Activated naive CD8-positive, alpha-beta T cell treated with anti-CD3 and anti-CD28 coated beads, Interleukin-2, amount 50 U/mL, for 16 hours (primary cell): Measurements from ENCODE around the gene HSF2BP.
"Not testable (repeated sequence)": the region's sequence is repeated elsewhere in the genome, so short reads cannot be mapped to it uniquely, and the experiment has no call there.

Source experiments
- DNase-seq: peaks from one replicate; pipeline ENCODE4 v3.0.0-alpha.2; 2020; ENCODE audit warnings: low read depth, low spot score

HSF2BP gene

DNA sequence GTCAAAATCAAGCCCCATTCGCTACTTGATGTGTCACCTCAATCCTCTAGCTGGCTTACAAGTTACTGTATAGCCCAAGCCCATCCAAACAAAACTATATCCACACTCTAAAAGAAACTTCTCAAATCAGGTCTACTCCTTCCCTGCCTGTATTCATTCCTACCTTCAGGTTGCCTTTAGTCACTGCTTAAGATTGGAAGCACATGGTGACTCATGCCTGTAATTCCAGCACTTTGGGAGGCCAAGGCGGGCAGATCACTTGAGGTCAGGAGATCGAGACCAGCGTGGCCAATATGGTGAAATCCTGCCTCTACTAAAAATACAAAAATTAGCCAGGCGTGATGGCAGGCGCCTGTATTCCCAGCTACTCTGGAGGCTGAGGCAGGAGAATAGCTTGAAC lies 7.4 kb downstream of the HSF2BP start:
- DNase-seq = not testable (repeated sequence)

DNA sequence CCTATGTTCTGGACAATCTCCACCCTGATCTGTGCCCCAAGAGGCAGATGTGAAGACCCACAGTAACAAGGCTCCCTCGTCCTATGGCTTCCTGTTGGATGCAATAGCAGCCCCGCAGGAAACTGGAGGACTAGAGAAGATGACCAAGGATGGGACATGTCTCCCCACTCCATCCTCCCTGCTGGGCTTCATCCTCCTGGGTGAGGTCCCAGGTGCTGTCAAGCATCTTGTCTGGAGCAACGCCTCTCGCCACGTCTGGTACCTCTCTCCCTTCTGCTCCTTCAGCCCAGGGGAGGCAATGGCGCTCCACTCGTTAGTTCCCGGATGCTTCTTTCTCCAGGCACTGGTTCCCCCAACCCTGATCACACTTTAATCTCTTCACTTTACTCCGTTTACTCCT lies 11.1 kb downstream of the HSF2BP start:
- no peak for DNase-seq

DNA sequence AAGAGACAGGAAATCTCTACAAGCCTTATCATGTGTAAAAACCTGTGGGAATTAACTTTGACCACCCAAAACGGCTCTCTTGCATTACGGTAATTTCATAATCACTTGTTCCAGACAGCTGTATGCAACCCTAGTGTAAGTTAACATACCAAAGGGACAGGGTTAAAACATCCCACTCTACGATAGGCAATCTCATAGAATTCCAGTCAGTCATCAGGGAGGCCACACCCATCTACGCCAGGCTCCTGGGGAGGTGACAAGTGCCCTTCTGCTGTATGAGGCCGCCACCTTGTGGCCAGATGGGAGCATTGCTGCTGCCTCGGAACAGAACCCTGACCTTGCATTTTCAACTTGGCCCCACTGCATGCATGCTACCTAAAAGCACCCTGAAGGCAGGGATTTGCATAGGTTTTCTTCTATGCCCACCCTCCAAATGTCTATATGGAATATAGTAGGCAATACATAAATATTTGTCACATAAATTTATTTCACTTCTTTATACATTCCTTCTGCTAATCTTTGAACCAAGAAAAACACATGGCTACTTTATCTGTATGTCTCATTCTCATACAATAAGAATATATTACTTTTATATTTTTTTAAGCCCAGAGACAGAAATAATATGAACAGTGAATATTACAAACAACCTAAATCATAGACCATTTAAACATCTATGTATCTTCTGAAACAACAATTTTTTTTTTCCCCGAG lies 12.6 kb downstream of the HSF2BP start:
- peak; percentile 72 for DNase-seq

DNA sequence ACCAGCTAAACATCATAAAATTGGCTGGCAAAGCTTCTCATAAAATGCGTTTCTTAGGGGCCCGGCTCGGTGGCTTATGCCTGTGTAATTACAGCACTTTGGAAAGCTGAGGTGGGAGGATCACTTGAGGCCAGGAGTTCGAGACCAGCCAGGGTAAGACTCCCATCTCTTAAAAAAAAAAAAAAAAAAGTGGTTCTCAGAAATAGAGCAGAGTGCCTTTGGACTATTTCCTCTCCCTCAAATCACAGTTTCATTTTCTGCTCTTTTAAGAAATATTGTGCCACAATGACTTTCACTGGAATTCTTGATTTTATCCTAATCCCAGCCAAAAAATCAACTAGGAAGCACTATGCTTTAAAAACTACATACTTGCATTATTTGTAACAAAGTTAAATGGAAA lies 13.3 kb downstream of the HSF2BP start:
- no peak for DNase-seq

DNA sequence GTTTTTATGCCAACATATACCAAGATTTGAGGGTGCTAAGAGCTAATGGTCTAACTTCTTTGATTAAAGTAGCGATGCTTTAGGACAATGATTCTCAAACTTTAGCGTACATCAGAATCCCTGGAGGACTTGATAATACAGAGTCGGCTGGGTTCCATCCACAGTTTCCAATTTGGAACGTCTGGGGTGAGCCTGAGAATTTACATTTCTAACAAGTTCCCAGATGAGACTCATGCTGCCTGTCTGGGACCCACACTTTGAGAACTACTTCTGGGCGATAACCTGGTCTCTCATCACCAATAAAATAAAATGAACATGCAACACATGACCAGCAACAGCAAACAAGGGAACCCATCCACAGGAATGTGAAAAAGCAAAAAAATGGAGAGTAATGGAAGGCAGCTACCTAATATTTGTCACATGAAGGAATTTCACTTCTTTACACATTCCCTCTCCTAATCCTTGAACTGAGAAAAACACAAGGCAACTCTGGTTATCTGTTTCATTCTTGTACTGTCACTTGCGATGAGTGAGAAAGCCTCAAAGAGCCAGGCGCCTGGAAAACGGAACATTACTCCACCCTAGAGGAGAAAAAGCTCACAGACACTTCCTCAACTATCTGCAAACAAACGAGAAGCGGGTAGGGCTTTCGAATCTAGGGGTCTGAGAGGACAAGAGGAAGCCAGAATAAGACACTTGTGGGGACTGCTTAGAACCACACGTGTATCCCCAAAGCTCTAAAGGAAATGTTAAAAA lies 14.0 kb downstream of the HSF2BP start:
- no peak for DNase-seq

DNA sequence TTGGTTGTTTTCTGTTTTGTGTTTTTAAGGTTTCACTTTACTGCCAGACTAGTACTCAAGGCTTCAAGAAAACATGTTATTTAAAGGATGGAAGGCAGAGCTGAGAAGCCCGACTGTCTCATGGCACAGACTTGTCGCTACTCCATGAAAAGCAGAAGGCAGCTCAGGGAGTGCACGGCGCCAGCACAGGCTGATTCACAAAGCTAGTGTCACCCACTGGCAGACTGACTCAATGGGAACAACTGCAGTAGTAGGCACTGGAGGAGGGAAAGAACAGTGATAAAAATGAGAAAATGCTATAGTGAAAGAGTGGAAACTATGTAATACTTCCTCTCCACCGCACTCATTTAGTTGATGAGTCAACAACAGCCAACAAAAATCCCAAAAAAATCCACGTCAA lies 14.7 kb downstream of the HSF2BP start:
- DNase-seq = no peak

DNA sequence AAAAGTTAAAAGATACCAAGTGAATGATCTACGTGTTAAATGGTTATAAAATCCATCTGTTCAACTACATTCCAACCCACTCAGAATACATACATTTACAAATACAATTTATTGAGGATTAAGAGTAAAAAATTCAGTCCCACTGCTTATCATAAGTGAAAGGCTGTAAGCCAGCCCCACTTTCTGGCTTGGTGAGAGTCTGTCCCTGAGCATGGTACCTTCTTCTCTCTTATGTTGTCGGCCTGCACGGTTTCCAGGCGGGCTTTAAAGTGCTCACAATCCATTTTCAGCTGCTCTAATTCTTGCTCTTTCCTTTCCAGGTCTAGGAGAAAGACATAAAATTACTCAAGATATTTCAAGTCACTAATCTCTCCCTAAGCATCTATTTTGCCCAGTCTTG lies 15.2 kb downstream of the HSF2BP start:
- no peak for DNase-seq

DNA sequence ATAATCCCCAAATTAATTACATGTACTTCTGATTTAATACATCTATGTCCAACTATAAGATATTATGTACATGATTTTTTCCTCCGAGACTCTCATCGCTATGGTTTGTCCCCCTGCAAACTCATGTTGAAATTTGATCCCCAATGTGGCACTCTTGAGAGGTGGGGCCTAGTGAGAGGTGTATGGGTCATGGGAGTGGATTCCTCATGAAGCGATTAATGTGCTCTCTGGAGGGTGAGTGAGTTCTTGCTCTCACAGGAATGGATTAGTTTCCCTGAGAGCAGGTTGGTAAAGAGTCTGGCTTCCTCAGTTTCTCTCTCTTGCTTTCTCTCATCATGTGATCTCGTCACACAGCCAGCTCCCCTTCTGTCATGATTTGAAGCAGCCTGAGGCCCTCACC lies 16.1 kb downstream of the HSF2BP start:
- DNase-seq = no peak

DNA sequence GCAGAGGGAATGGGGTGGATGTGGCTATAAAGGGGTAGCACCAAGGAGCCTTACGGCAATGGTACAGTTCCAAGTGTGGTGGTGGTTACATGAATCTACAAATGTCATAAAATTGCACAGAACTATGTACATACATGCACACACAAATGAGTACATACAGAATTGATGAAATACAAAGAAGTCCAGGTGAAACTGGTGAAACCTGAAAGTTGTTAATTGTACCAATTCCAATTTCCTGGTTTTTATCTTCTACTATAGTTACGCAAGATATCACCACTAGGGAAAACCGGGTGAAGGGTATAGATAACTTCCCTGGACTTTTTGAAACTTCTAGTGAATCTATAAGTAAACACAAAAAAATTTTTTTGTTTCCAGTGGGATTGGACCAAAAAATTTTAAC lies 18.9 kb downstream of the HSF2BP start:
- DNase-seq = no peak

DNA sequence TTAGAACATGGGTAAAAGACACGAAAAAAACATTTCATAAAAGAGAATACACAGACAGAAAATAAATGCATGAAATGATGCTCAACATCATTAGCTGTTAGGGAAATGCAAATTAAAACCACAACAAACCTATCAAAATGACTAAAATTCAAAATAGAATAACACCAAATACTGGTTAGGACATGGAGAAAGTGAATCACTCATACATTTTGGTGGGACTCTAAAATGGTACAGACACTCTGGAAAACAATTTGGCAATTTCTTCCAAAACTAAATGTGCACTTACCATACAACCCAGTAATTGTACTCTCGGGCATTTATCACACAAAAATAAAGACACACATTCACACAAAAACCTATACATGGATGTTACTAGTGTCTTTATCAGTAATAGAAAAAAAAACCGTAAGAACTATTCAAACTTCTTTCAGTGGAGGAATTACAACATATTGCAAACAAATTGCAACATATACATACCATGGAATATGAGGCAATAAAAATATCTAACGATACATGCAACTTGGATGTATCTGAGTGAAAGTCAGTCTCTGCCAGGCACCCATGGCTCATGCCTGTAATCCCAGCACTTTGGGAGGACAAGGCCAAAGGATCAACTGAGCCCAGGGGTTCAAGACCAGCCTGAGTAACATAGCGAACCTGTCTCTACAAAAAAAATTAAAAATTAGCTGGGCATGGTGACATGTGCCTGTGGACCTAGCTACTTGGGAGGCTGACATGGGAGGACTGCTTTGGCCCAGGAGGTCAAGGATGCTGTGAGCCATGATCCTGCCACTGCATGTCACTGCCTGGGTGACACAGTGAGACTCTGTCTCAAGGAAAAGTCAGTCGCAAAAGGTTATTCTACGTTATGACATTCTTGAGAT lies 19.6 kb downstream of the HSF2BP start:
- DNase-seq = no peak

DNA sequence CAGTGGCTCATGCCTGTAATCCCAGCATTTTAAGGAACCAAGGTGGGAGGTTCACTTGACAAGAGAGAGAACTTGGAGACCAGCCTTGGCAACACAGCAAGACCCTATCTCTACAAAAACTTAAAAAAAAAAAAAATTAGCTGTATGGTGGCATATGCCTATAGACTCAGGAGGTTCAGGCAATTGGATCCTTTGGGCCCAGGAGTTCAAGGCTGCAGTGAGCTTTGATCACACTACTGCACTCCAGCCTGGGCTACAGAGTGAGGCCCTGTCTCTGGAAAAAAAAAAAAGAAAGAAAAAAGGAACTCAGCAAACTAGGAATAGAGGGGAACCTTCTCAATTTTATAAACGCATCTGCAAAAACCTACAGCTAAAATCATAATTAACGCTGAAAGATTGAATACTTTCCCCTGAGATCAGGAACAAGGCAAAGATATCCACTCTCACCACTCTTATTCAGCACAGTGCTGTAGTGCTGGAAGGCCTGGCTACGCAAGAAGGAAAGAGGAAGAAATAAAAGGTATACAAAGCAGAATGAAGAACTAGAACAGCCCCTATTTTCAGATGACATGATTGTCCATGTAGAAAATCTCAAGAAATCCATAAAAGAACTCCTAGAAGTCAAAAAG lies 21.6 kb downstream of the HSF2BP start:
- DNase-seq = no peak

DNA sequence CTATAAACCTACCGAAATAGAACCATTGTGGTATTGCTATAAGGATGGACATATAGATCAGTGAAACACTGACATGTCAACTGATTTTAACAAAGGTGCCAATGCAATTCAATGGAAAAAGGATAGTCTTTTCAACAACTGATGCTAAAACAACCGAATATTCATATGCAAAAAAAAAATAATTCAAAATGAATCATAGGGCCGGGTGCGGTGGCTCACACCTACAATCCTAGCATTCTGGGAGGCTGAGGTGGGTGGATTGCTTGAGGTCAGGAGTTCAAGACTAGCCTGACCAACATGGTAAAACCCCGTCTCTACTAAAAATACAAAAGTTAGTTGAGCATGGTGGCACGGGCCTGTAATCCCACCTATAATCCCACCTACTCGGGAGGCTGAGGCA lies 23.9 kb downstream of the HSF2BP start:
- no peak for DNase-seq

DNA sequence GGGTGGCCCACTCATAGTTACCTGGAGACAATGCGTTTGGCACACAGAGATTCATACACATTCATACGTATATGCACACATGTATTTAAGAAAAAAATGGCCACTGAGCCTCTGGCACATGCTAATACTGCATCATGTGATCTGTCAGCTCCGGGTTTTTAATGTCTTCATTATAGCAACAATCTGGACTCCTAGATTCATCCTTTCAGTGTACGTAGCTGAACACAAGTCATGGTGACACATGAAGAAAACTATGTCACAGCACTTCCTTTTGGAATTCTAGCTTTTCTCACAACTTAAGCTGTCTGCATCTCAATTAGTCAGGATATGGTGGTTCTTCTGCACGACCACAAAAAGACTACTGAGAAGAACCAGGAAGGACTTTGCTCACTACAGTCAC lies 24.7 kb downstream of the HSF2BP start:
- no peak for DNase-seq

DNA sequence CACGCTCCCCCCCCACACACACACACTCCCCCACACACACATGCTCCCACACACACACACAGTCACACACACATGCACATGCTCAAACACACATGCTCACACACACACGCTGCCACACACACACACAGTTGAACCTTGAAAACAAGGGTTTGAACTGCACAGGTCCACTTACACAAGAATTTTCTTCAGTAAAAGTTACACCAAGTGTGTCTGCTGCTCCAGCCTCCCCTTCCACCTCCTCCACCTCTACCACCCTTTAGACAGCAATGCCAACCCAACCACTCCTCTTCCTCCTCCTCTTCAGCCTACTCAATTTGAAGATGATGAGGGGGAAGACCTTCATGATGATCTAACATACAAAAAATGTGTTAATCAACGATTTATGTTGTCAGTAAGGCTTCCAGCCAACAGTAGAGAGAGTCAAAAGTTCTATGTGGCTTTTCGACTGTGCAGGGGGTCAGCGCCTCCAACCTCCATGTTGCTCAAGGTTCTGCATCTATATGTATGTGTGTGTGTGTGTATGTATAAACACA lies 26.8 kb downstream of the HSF2BP start:
- DNase-seq = no peak

DNA sequence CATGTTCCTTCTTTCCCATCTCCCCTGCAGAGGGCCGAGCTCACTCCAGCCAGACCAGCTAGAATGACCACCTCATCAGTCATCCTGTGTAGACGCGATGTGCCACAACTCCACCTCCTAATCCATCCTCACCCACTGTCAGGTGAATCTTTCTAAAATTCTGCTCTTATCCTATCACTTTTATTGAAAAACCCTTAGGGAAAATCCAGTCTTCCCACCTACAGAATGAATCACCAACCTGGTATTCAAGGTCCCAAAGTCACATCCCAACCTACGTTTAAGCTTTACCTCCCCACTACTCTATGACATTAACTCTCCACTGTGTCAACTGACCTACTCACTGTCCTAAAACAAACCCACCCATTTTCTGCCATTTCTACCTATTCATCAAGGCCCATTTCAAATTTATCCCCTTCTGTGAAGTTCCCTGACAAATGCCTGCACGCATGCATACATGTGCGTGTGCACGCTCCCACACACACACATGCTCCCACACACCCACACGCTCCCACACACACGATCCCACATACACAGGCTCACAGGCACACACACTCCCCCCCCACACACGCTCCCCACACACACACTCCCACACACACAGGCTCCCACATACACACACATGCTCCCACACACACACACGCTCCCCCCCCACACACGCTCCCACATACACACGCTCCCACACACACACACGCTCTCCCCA lies 27.7 kb downstream of the HSF2BP start:
- no peak for DNase-seq

DNA sequence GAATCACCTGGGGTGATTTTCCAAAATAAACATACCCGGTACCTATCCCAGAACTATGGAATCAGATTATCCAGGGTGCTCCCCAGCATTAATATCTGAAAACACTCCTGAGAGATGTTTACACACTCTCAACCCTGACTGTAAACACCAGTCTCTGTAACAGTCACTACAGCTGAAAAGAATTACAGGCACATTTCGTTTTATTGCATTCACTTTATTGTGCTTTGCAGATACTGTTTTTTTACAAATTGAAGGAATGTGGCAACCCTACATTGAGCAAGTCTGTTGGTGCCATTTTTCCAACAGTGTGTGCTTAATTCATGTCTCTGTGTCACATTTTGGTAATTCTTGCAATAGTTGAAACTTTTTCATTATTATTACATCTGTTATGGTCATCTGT lies 31.8 kb downstream of the HSF2BP start:
- DNase-seq = no peak

DNA sequence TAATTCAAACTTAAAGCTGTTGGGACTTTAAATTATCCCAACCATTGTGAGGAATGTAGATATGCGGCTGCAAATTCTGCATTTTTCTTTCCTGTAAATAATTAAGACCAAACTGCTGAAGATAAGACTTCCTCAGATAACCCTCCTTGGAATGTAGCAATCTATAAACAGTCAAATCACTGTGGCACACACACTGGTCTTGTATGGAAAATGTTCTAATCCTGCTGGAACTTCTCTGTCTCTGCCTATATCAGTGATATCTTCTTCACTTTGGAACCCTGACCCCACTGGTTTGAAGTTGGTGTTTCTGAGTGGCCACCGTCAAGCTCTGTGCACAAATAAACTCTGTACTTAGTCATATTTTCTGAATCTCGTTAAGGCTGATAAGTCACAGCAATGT lies 32.9 kb downstream of the HSF2BP start:
- DNase-seq = no peak

DNA sequence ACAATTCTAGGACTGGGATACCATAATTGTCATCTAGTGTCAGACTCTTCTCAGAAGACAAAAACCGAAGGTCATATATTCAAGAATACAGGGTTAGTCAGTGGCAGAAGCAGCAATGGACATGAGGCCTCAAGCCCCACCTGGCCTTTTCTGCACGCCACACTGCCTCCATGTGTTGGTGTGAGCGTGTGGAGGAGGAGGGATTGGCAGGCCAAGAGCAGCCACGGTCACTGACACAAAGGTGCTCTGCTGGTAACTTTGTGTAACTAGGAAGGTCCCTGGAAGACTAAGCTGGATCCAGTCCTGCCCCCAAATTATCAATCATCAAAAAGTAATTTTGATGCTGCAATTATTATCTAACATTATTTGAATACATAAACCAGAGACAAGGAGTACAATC lies 34.9 kb downstream of the HSF2BP start:
- DNase-seq = no peak

DNA sequence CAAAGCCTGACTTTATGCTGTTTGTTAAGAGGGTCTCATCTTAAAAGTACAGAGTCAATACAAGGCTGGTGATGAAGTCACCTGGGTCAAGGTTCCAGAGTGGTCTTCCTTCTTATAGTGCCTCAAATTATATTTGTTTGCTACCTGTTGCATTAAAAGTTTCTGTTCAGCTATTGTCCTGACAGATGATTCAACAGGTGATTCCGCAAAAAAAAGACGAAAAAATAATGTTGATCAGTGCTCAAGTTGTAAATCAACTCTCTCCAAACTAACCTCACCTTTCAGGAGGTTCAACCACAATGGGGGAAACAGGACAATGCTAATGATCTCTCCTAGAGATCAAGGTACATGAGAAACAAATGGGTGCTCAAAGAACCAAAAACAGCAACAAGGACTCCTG lies 35.7 kb downstream of the HSF2BP start:
- no peak for DNase-seq

DNA sequence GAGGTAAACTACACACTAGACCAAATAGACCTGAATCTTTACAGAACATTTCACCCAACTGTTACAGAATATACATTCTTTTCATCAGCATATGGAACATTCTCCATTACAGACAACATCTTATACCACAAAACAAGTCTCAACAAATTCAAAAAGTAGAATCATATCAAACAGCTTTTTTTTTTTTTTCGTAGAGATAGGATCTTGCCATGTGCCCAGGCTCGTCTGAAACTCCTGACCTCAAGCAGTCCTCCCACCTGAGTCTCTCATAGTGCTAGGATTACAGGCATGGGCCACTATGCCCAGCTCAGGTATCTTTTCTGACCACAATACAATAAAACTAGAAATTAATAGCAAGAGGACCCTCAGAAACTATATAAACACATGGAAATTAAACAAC lies 36.5 kb downstream of the HSF2BP start:
- DNase-seq = no peak

DNA sequence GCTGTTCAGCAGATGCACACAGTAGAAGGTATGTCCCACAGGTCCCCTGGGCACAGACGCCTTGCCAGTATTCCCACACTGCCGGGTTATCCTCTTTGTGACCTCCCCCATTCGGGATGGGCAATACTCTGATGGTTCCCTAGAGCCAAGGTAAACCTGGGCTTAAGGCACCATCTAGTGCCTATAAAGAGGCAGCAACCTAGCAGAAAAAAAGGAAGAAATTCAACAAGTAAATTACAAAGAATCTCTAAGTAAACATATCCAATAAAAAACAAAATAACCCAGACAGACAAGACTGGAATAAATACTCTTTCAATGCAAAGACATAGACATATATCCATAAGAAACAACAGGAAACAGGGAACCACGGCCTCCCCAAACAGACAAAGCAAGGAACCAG lies 39.4 kb downstream of the HSF2BP start:
- no peak for DNase-seq
